HEK293 (cell line): ENCODE results near the gene HSPG2.

Experiments
- BCL11A ChIP-seq: fragments of 450-650 bp; formaldehyde crosslinking; IDR thresholded peaks from 2 replicates; pipeline ENCODE4 v1.5.1; 2016; ENCODE audit warnings: low read depth, missing biosample characterization, missing genetic modification characterization
- EGR2 ChIP-seq: fragments of 450-650 bp; formaldehyde crosslinking; IDR thresholded peaks from 2 replicates; pipeline ENCODE4 v1.5.1; 2016; ENCODE audit warnings: low read depth, missing biosample characterization, missing genetic modification characterization
- GFI1B ChIP-seq: fragments of 450-650 bp; formaldehyde crosslinking; IDR thresholded peaks from 2 replicates; pipeline ENCODE4 v1.5.1; 2016; ENCODE audit warnings: missing biosample characterization, missing genetic modification characterization
- KLF10 ChIP-seq: fragments of 450-650 bp; IDR thresholded peaks from 2 replicates; pipeline ENCODE4 v1.5.1; 2018; ENCODE audit warnings: missing biosample characterization, mild to moderate bottlenecking, missing genetic modification characterization
- KLF8 ChIP-seq: fragments of 450-650 bp; formaldehyde crosslinking; IDR thresholded peaks from 2 replicates; pipeline ENCODE4 v1.5.1; 2016; ENCODE audit warnings: missing biosample characterization, missing genetic modification characterization
- YY2 ChIP-seq: fragments of 450-650 bp; formaldehyde crosslinking; IDR thresholded peaks from 2 replicates; pipeline ENCODE4 v1.5.1; 2016; ENCODE audit warnings: missing biosample characterization, missing genetic modification characterization
- ZBTB20 ChIP-seq: fragments of 450-650 bp; formaldehyde crosslinking; IDR thresholded peaks from 2 replicates; pipeline ENCODE4 v1.5.1; 2016; ENCODE audit warnings: missing biosample characterization, missing genetic modification characterization
- ZBTB21 ChIP-seq: fragments of 450-650 bp; formaldehyde crosslinking; IDR thresholded peaks from 2 replicates; pipeline ENCODE4 v1.5.1; 2017; ENCODE audit warnings: missing biosample characterization, missing genetic modification characterization
- ZBTB26 ChIP-seq: fragments of 450-650 bp; formaldehyde crosslinking; optimal IDR thresholded peaks from 2 replicates; pipeline ENCODE3; 2016; ENCODE audit warnings: missing biosample characterization, mild to moderate bottlenecking, missing genetic modification characterization
- ZBTB6 ChIP-seq: fragments of 450-650 bp; formaldehyde crosslinking; IDR thresholded peaks from 2 replicates; pipeline ENCODE4 v1.5.1; 2017; ENCODE audit warnings: missing biosample characterization, missing genetic modification characterization
- ZNF114 ChIP-seq: fragments of 450-650 bp; formaldehyde crosslinking; IDR thresholded peaks from 2 replicates; pipeline ENCODE4 v1.5.0; 2017; ENCODE audit warnings: missing biosample characterization, missing genetic modification characterization
- ZNF133 ChIP-seq: fragments of 450-650 bp; formaldehyde crosslinking; IDR thresholded peaks from 2 replicates; pipeline ENCODE4 v1.5.1; 2016; ENCODE audit warnings: missing biosample characterization, missing genetic modification characterization
- ZNF146 ChIP-seq: fragments of 450-650 bp; formaldehyde crosslinking; IDR thresholded peaks from 2 replicates; pipeline ENCODE4 v1.5.1; 2016; ENCODE audit warnings: missing biosample characterization, missing genetic modification characterization
- ZNF157 ChIP-seq: fragments of 450-650 bp; formaldehyde crosslinking; IDR thresholded peaks from 2 replicates; pipeline ENCODE4 v1.5.1; 2016; ENCODE audit warnings: missing biosample characterization, missing genetic modification characterization
- ZNF175 ChIP-seq: fragments of 450-650 bp; formaldehyde crosslinking; IDR thresholded peaks from 2 replicates; pipeline ENCODE4 v1.5.1; 2016; ENCODE audit warnings: missing biosample characterization, missing genetic modification characterization
- ZNF18 ChIP-seq: fragments of 450-650 bp; formaldehyde crosslinking; IDR thresholded peaks from 2 replicates; pipeline ENCODE4 v1.5.1; 2016; ENCODE audit warnings: missing biosample characterization, missing genetic modification characterization
- ZNF239 ChIP-seq: fragments of 450-650 bp; formaldehyde crosslinking; IDR thresholded peaks from 2 replicates; pipeline ENCODE4 v1.5.1; 2016; ENCODE audit warnings: missing biosample characterization, missing genetic modification characterization
- ZNF302 ChIP-seq: fragments of 450-650 bp; formaldehyde crosslinking; IDR thresholded peaks from 2 replicates; pipeline ENCODE4 v1.5.1; 2016; ENCODE audit warnings: missing biosample characterization, missing genetic modification characterization, low read depth
- ZNF335 ChIP-seq: fragments of 450-650 bp; formaldehyde crosslinking; conservative IDR thresholded peaks from 2 replicates; pipeline ENCODE4 v1.5.1; 2016; ENCODE audit warnings: missing biosample characterization, missing genetic modification characterization
- ZNF391 ChIP-seq: fragments of 450-650 bp; formaldehyde crosslinking; IDR thresholded peaks from 2 replicates; pipeline ENCODE4 v1.5.1; 2016; ENCODE audit warnings: low read depth, missing biosample characterization, missing genetic modification characterization, borderline replicate concordance
- ZNF549 ChIP-seq: fragments of 450-650 bp; IDR thresholded peaks from 2 replicates; pipeline ENCODE4 v1.5.1; 2018; ENCODE audit warnings: missing biosample characterization, missing genetic modification characterization, mild to moderate bottlenecking, inconsistent platforms, moderate library complexity
- ZNF624 ChIP-seq: fragments of 450-650 bp; formaldehyde crosslinking; IDR thresholded peaks from 2 replicates; pipeline ENCODE4 v1.5.1; 2017; ENCODE audit warnings: missing biosample characterization, missing genetic modification characterization
- ZNF654 ChIP-seq: fragments of 450-650 bp; formaldehyde crosslinking; IDR thresholded peaks from 2 replicates; pipeline ENCODE4 v1.5.1; 2016; ENCODE audit warnings: low read depth, missing biosample characterization, missing genetic modification characterization
- ZNF76 ChIP-seq: fragments of 450-650 bp; formaldehyde crosslinking; IDR thresholded peaks from 2 replicates; pipeline ENCODE4; 2016; ENCODE audit warnings: low read depth, missing biosample characterization, missing genetic modification characterization, borderline replicate concordance
- ZNF791 ChIP-seq: fragments of 450-650 bp; formaldehyde crosslinking; IDR thresholded peaks from 2 replicates; pipeline ENCODE4 v1.5.1; 2016; ENCODE audit warnings: missing biosample characterization, missing genetic modification characterization
- TF ChIP-seq, protein P1 (sequence below): fragments of 450-650 bp; IDR thresholded peaks from 2 replicates; pipeline ENCODE4 v1.5.1; 2018; ENCODE audit warnings: missing biosample characterization, missing genetic modification characterization
- TF ChIP-seq, protein P2 (sequence below): fragments of 450-650 bp; formaldehyde crosslinking; IDR thresholded peaks from 2 replicates; pipeline ENCODE4 v1.5.1; 2016; ENCODE audit warnings: missing biosample characterization, missing genetic modification characterization
- TF ChIP-seq, protein P3 (sequence below): fragments of 450-650 bp; formaldehyde crosslinking; IDR thresholded peaks from 2 replicates; pipeline ENCODE4 v1.5.1; 2016; ENCODE audit warnings: missing biosample characterization, missing genetic modification characterization
- TF ChIP-seq, protein P4 (sequence below): fragments of 450-650 bp; formaldehyde crosslinking; IDR thresholded peaks from 2 replicates; pipeline ENCODE4 v1.5.1; 2016; ENCODE audit warnings: missing biosample characterization, missing genetic modification characterization

Gene HSPG2

DNA sequence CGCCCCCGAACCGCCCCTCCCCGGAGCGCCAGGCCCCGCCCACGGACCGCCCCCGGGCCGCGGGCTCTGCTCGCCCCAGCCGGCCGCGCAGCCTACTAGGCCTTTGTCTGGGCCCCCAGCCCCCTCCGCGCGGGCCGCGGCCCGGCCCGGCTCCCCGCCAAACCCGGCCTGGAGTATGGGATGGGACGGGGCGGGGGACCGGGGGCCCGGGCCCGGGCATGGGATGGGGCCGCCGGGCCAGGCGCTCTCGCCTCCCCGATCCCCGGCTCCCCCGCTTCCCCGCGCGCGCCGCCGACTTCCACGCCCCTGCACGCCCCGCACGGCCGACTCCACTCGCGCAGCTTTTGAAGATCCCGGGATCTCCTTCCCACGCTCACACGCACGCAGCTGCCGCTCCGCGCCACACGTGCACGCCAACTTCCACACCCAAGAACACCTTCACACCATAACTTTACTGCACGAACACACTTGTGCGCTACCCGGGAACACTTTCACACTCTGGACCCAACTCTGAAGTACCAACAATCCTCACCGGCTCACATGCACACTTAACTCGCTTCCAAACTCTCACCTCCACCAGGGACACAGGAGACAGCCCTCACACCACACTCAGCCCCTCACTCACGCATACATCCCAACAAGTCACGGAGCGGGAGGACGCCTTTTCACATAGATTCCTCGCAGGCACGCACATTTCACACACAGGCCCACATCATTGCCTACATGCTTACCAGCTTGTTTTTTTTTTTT lies 437 bp upstream of the HSPG2 start (continued):
- TF ChIP-seq ZBTB6 (tag by site-specific recombination) (no peak), ZBTB20 (tag by site-specific recombination) (peak; percentile 90), ZBTB26 (tag by site-specific recombination) (peak; percentile 80), BCL11A (no peak), ZNF391 (no peak), ZNF18 (peak; percentile 96), ZNF335 (tag by site-specific recombination) (peak; percentile 71; the same call in 1 of the 2 replicates), ZNF76 (tag by site-specific recombination) (no peak), ZBTB21 (tag by site-specific recombination) (no peak), ZNF791 (tag by site-specific recombination) (no peak), ZNF175 (tag by site-specific recombination) (no peak), ZNF146 (tag by site-specific recombination) (no peak), ZNF157 (0 out of 2 replicates have a peak, but pooled peaks have one; percentile 11), ZNF549 (tag by site-specific recombination) (no peak), ZNF239 (tag by site-specific recombination) (no peak), GFI1B (tag by site-specific recombination) (no peak), ZNF302 (tag by site-specific recombination) (no peak), ZNF624 (tag by site-specific recombination) (no peak), ZNF654 (tag by site-specific recombination) (no peak), ZNF133 (tag by site-specific recombination) (no peak), KLF10 (peak; percentile 39; the same call in 1 of the 2 replicates), ZNF114 (tag by site-specific recombination) (no peak), KLF8 (peak; percentile 63), EGR2 (peak; percentile 55), YY2 (tag by site-specific recombination) (no peak)
- TF ChIP-seq, protein P1, sequence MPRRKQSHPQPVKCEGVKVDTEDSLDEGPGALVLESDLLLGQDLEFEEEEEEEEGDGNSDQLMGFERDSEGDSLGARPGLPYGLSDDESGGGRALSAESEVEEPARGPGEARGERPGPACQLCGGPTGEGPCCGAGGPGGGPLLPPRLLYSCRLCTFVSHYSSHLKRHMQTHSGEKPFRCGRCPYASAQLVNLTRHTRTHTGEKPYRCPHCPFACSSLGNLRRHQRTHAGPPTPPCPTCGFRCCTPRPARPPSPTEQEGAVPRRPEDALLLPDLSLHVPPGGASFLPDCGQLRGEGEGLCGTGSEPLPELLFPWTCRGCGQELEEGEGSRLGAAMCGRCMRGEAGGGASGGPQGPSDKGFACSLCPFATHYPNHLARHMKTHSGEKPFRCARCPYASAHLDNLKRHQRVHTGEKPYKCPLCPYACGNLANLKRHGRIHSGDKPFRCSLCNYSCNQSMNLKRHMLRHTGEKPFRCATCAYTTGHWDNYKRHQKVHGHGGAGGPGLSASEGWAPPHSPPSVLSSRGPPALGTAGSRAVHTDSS (tag by site-specific recombination): no peak
- TF ChIP-seq, protein P2, sequence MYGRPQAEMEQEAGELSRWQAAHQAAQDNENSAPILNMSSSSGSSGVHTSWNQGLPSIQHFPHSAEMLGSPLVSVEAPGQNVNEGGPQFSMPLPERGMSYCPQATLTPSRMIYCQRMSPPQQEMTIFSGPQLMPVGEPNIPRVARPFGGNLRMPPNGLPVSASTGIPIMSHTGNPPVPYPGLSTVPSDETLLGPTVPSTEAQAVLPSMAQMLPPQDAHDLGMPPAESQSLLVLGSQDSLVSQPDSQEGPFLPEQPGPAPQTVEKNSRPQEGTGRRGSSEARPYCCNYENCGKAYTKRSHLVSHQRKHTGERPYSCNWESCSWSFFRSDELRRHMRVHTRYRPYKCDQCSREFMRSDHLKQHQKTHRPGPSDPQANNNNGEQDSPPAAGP (tag by site-specific recombination): 0 out of 2 replicates have a peak, but pooled peaks have one; percentile 29
- TF ChIP-seq, protein P3, sequence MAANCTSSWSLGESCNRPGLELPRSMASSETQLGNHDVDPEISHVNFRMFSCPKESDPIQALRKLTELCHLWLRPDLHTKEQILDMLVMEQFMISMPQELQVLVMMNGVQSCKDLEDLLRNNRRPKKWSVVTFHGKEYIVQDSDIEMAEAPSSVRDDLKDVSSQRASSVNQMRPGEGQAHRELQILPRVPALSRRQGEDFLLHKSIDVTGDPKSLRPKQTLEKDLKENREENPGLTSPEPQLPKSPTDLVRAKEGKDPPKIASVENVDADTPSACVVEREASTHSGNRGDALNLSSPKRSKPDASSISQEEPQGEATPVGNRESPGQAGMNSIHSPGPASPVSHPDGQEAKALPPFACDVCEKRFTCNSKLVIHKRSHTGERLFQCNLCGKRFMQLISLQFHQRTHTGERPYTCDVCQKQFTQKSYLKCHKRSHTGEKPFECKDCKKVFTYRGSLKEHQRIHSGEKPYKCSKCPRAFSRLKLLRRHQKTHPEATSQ (tag by site-specific recombination): no peak
- TF ChIP-seq, protein P4, sequence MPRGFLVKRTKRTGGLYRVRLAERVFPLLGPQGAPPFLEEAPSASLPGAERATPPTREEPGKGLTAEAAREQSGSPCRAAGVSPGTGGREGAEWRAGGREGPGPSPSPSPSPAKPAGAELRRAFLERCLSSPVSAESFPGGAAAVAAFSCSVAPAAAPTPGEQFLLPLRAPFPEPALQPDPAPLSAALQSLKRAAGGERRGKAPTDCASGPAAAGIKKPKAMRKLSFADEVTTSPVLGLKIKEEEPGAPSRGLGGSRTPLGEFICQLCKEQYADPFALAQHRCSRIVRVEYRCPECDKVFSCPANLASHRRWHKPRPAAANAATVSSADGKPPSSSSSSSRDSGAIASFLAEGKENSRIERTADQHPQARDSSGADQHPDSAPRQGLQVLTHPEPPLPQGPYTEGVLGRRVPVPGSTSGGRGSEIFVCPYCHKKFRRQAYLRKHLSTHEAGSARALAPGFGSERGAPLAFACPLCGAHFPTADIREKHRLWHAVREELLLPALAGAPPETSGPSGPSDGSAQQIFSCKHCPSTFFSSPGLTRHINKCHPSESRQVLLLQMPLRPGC: no peak
